Activated T-helper 1 cell treated with anti-CD3 and anti-CD28 coated beads, Interleukin-2, amount 50 U/mL, for 16 hours (primary cell): ENCODE results near the gene DOK6.

Experiments
- DNase-seq, 2 donors: peaks; one replicate each; pipeline ENCODE4 v3.0.0-alpha.2; 2020; ENCODE audit warnings: low read depth in 1 of 2, low spot score in 1 of 2

DOK6 gene

DNA sequence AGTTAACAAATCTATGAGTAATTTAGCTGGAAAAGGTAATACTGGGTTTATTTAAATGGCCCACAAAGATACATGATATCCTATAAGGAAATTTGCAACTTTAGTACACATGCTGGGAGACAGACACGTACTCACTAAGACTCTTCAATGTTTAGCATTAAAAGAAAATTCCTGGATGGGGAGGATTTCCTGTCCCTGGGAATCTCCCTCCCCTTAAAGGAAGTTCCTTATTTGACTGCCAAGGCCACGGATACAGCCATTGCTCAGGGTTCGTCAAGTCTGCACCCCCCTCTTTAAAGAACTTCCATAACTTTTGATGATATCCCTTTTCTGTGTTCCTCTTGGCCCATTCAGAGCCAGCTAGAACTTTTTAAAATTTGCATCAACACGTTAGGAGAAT is 279.4 kb downstream of the DOK6 start:
- DNase-seq, result no peak

GRCh38 chr18:69683176-69683575 is 282.5 kb downstream of the DOK6 start:
- no peak for DNase-seq

- DNase-seq, result no peak
These were observed 284.1 kb downstream of the DOK6 start for GRCh38 chr18:69684789-69685188.

GRCh38 chr18:69686861-69687260 is 286.2 kb downstream of the DOK6 start:
- no peak for DNase-seq

DNA sequence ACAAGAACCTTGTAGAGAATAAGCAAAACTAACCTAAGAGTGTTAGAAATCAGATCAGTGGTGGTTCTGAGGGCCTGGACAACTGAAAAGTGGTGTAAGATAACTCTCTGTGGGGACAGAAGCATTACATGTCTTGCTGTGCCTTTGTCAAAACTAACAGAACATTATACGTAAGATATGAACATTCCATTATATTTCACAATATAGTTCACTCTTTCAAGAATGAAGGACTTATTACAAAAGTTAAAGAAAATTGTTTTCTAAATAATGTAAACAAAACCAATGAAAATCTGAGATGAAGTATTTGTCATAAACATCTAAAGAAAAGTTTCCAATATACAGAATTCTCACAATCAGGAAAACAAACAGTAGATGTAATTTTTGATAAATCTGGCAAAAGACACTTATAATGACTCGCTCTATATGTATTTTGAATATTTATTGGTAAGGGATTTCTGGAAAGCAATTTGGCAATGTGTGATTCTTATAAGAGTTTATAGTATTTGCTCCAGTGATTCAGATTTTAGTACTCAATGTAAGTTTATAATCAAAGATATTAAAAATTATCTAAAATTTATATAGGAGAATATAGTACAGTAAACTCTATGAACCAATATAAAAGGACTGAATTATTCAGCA is 288.6 kb downstream of the DOK6 start:
- no peak for DNase-seq

DNA sequence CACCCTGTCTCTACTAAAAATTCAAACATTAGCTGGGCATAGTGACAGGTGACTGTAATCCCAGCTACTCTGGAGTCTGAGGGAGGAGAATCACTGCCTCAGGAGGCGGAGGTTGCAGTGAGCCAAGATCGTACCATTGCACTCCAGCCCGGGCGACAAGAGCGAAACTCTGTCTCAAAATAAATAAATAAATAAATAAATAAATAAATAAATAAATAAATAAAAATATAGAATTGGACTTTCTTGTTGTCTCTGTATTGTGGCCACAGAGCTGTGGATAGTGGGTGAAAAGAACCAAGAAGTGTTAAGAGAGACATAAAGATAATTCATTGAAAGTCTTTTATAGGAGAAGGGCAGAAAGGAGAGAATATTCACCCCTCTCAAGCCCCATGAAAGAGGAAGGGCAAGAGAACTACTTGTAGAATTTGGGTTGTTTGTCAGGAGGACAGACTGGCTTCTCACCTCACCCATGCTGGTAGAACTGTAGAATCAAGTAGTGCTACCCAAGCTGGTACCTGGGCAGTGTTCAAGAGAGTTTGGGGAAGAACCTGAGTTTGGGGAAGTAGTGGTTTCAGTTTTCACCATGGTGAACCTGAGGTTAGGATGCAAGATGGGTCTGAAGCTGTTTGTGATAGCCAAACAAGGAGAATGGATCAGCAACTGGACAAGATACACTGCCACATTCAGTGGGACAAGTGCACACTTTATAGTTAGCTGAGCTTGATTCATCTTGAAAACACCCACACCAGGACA is 290.5 kb downstream of the DOK6 start:
- no peak for DNase-seq

DNA sequence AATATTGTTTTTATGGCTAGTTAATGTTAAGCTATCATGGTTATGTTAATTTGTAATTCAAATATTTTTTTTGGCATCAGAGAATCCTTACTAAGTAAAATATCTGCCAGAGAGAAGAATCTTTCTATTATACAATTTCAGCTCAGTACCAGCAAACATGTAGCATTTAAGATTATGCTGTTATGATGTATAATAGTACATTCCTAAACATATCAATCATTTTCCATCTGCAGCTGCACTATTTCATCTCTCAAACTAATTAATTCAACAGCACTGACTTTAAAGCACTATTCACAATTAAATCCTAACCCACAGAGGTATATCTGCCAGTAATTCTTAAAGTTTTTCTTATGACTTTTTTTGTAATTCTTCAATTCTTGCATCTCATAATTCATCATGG is 296.4 kb downstream of the DOK6 start:
- no peak for DNase-seq

- DNase-seq, result no peak
These were observed 297.0 kb downstream of the DOK6 start for GRCh38 chr18:69697689-69698088.

GRCh38 chr18:69701305-69701704 is 300.6 kb downstream of the DOK6 start:
- DNase-seq, result no peak

DNA sequence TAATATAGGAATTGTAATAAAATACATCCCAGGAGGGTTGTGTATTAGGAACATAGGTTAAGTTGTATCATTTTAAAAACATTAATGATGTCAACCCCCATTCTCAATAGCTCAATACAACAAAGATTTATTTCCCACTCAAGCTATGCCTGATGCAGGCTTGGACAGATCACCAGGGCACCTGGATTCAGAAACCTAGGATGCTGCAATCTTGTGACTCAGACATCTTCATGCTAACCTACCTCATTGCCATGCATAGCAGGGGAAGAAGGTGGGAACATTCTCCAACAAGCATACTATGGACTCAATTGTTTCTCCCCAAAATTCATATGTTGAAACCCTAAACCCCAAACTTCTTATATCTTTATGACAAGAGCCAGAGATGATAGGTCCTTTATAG is 302.8 kb downstream of the DOK6 start:
- no peak for DNase-seq

- DNase-seq, result no peak
These were observed 305.3 kb downstream of the DOK6 start for GRCh38 chr18:69705987-69706386.

DNA sequence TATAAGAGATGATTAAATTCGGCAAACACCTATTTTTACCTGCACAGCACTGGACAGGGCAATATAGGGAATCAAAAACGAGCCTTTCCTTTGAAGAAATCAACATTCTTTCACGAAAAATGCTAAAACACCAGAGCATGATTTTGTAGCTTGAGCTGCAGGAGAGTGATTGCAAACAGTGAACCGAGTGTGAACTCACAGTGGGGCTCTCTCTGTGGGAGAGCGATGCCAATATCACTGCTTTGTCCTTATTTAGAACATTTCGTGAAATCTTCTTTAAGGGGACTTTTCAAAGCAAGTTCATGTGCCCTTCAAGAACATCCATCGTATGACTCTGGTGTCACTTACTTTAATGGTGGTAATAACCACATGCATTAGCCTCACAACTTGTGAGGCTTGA is 308.2 kb downstream of the DOK6 start:
- DNase-seq, result no peak

DNA sequence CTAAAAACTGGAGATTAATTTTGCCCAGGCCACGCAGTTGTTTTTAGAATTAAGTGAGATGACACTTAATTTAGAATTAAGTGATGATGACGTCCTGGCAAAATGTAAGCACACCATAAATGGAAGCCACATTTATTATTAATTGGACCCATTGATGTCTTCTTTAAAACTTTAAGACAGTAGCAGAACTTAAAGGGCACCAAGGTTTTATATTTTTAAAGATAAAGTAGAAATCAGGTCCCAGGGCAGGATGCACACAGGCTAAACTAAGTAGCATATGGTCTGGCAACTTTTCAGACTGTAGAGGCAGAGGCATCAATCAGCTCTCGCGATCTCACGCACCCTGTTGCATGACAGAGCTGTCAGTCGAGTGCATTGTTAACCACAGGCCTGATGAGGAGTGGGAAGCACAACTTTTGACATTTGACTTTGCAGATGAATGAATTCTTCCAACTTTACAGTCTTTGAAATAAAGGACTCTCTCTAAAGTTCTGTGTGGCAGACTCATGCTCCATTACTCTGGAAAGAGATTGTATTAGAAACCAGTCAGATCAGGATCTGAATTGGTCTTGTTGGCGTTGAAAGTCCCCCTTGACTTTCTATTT is 314.6 kb downstream of the DOK6 start:
- DNase-seq, result no peak

DNA sequence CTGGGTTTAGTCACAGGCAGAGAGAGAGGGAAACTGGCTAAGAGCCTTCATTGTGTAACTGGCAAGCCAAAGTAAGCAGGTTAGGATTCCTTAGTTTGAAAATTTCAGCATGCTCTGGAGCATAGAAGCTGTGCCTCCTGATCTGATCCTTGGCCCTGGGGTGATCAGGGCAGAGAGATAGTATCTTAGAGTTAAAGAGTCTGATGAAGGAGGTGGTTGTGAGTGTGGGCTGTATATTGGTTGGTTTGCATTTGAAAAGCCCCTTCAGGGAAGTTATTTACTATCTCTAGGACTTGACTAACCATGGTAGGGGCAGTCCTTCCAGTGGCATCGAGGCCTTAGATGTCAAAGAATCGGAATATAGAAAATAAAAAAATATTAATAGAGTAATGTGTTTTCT is 316.9 kb downstream of the DOK6 start:
- DNase-seq, result no peak

GRCh38 chr18:69718912-69719547 is 318.3 kb downstream of the DOK6 start:
- no peak for DNase-seq

- DNase-seq, result no peak
These were observed 319.7 kb downstream of the DOK6 start for GRCh38 chr18:69720422-69720821.

- no peak for DNase-seq
These were observed 322.7 kb downstream of the DOK6 start for GRCh38 chr18:69723434-69723833.

DNA sequence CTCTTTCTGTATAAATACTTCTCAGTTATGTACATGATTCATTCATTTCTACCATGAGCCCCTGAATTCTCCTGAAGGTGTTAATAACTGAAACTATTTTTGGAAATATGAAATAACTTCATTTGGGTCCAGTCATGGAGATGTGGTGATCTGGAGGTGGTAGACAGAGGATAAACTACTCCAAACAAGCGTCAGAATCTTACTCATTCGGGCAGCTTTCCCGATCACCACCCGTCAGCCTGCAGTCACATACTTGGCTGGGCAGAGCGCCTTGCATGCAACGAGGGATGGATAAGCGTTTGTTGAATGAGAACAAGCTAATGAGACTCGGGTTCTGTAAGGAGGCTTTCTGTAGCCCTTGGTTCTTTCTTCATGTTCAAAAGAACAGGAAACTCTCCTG is 324.3 kb downstream of the DOK6 start:
- DNase-seq, result no peak

DNA sequence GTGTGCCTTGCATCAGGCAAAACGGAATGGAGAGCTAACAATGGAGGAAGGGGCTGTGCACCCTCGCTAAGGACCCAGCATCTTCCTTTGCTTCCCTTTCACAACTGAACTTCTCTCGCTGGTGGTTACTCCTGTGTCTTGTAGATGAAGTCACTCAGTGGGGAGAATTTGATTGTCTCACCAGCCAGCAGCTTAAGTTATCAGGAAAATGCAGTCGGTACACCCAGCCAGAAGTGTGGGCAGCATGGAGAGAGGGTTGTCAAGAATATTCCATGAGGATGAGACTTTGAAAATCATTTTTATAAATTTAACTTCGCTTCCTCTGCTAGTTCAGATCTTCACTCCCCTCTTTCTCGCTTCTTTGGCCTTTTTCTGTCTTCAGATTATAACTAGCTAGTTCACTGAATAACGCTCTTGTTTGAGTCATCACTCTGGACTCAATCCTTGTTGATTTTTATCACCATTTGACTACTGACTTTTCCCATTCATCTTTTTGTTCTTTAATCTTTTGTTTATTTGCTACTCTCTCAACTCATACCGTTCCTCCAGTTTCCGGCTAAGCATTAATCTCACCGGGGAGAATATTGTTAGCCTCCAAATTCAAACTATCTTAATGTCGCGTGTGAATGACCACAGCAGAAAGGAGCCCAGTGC is 325.3 kb downstream of the DOK6 start:
- DNase-seq, result no peak

- DNase-seq, result no peak
These were observed 327.4 kb downstream of the DOK6 start for GRCh38 chr18:69727912-69728572.

- no peak for DNase-seq
These were observed 330.0 kb downstream of the DOK6 start for GRCh38 chr18:69730664-69731063.
